A673 (cell line): ENCODE data around the gene MAEA. TPM values are rescaled to one million over a fixed set of nuclear protein-coding genes. Genes with fewer than 3 reads are reported as not detected.

Experiments
- BruUV-seq: library from RNA; stranded (reverse); fragments of 400-500 nt; replicated peaks from 2 replicates; lab custom pipeline; 2021; lab: Mats Ljungman, UMichigan
- CTCF ChIA-PET: fragments of 300-600 bp; sonication (Branson Sonifier 250); formaldehyde crosslinking; loops from one replicate; lab custom pipeline; 2022; ENCODE audit warnings: antibody characterized with exemption; lab: Charles Lee
- POLR2A ChIA-PET: fragments of 300-600 bp; sonication (Branson Sonifier 250); formaldehyde crosslinking; loops from one replicate; lab custom pipeline; 2022; ENCODE audit warnings: antibody characterized with exemption; ENCODE audit not compliant: low non-redundant PET; lab: Charles Lee
- DNase-seq: peaks from one replicate; pipeline ENCODE4 v3.0.0-alpha.2; 2015; ENCODE audit warnings: low spot score
- H3K27ac ChIP-seq: fragments of 200-600 bp; sonication (generic); 2 replicates; pipeline ENCODE4 v1.5.1; 2016; ENCODE audit warnings: mixed run types, low read depth, mild to moderate bottlenecking, mixed read lengths, antibody characterized with exemption, low read length; ENCODE audit not compliant: poor library complexity, severe bottlenecking
- H3K27me3 ChIP-seq: fragments of 200-600 bp; sonication (generic); replicated peaks from 2 replicates; pipeline ENCODE4 v1.6.1; 2017; ENCODE audit warnings: mixed run types, low read depth, mild to moderate bottlenecking, mixed read lengths, antibody characterized with exemption, low read length; ENCODE audit not compliant: insufficient read depth, poor library complexity
- H3K36me3 ChIP-seq: fragments of 200-600 bp; sonication (generic); 2 replicates; pipeline ENCODE4 v1.6.1; 2016; ENCODE audit warnings: mixed run types, mild to moderate bottlenecking, mixed read lengths, antibody characterized with exemption, low read length; ENCODE audit not compliant: insufficient read depth, poor library complexity, severe bottlenecking
- H3K4me1 ChIP-seq: fragments of 200-600 bp; sonication (generic); 2 replicates; pipeline ENCODE4 v1.6.1; 2017; ENCODE audit warnings: mixed run types, mild to moderate bottlenecking, mixed read lengths, antibody characterized with exemption, low read length; ENCODE audit not compliant: insufficient read depth, poor library complexity, severe bottlenecking
- H3K4me3 ChIP-seq: fragments of 200-600 bp; sonication (generic); 2 replicates; pipeline ENCODE4 v1.5.1; 2016; ENCODE audit warnings: low read depth, mixed run types, mild to moderate bottlenecking, mixed read lengths, low read length; ENCODE audit not compliant: poor library complexity, severe bottlenecking
- H3K9me3 ChIP-seq: fragments of 200-600 bp; sonication (generic); 2 replicates; pipeline ENCODE4 v1.6.1; 2016; ENCODE audit warnings: mixed run types, low read depth, mild to moderate bottlenecking, mixed read lengths, antibody characterized with exemption, low read length; ENCODE audit not compliant: poor library complexity, severe bottlenecking
- CTCF ChIP-seq: fragments of 300-800, 200-600 bp; sonication (generic); conservative IDR thresholded peaks from 2 replicates; pipeline ENCODE4 v1.5.1; 2017; ENCODE audit warnings: low read depth, mild to moderate bottlenecking, antibody characterized with exemption, low read length, moderate library complexity, mixed read lengths
- EZH2 ChIP-seq: fragments of 200-600 bp; sonication (generic); IDR thresholded peaks from 2 replicates; pipeline ENCODE4 v1.6.1; 2017; ENCODE audit warnings: borderline replicate concordance, low read depth, mild to moderate bottlenecking, mixed read lengths, antibody characterized with exemption, low read length; ENCODE audit not compliant: poor library complexity, severe bottlenecking
- intact Hi-C: fragments of 100-400 bp; cut with micrococcal nuclease; formaldehyde crosslinking; loops from one replicate; pipeline ENCODE4 v1.10.0; 2022; ENCODE audit not compliant: unreplicated experiment
- total RNA-seq: library from RNA; stranded (reverse); gene quantifications from 2 replicates; pipeline ENCODE4 v1.2.3, GENCODE V29; 2021

The MAEA gene
- total RNA-seq, 1 experiment from 2014 or later, result 87.0 TPM

GRCh38 chr4:1382776-1383727 is 93.4 kb downstream of the MAEA start:
- ChIA-PET POLR2A (no interaction called here), CTCF (no interaction called here)
- Histone ChIP-seq H3K4me3 (no peak overlapping the region), H3K27ac (no peak overlapping the region), H3K4me1 (no peaks in the 10 kb centered on the region), H3K9me3 (no peaks in the 10 kb centered on the region), H3K27me3 (no peaks in the 10 kb centered on the region), H3K36me3 (no peaks in the 10 kb centered on the region)
- DNase-seq, result no peak
- no peak for TF ChIP-seq EZH2
- TF ChIP-seq CTCF, result no peak
- BruUV-seq, result no TSS peak
- intact Hi-C loops, result no loop called here

- Histone ChIP-seq H3K4me3 (no peak overlapping the region), H3K27ac (no peak overlapping the region), H3K4me1 (no peaks in the 10 kb centered on the region), H3K9me3 (peaks cover 5% of the 10 kb centered on the region), H3K27me3 (no peaks in the 10 kb centered on the region), H3K36me3 (no peaks in the 10 kb centered on the region)
- BruUV-seq, result no TSS peak
- DNase-seq, result no peak
- intact Hi-C loops, result no loop called here
- ChIA-PET CTCF (no interaction called here), POLR2A (no interaction called here)
- TF ChIP-seq EZH2, result no peak
- no peak for TF ChIP-seq CTCF
Observed at GRCh38 chr4:1383728-1384591, 94.3 kb downstream of the MAEA start.

- BruUV-seq, result no TSS peak
- no peak for DNase-seq
- intact Hi-C loops, result no loop called here
- ChIA-PET POLR2A (no interaction called here), CTCF (no interaction called here)
- no peak for TF ChIP-seq EZH2
- TF ChIP-seq CTCF, result no peak
- Histone ChIP-seq H3K27me3 (no peaks in the 10 kb centered on the region), H3K9me3 (peaks cover 5% of the 10 kb centered on the region), H3K36me3 (no peaks in the 10 kb centered on the region), H3K4me3 (no peak overlapping the region), H3K4me1 (no peaks in the 10 kb centered on the region), H3K27ac (no peak overlapping the region)
Observed at GRCh38 chr4:1384675-1385372, 95.1 kb downstream of the MAEA start.
